Transverse colon (tissue), 4 donors: ENCODE data around the gene ATP5MK. TPM values are rescaled to one million over a fixed set of nuclear protein-coding genes. Genes with fewer than 3 reads are reported as not detected.
"Not testable (repeated sequence)": the region's sequence is repeated elsewhere in the genome, so short reads cannot be mapped to it uniquely, and the experiment has no call there.

ENCODE experiments used
- DNase-seq: peaks from one replicate; pipeline ENCODE4 v3.0.0-alpha.2; 2019
- H3K27ac ChIP-seq, 4 donors: fragments of 200-600 bp; sonication (generic); 2 replicates each; pipeline ENCODE4 v1.5.1; 2016 to 2018; ENCODE audit warnings: inconsistent platforms in 4 of 4
- H3K27me3 ChIP-seq: fragments of 200-600 bp; sonication (generic); 2 replicates; pipeline ENCODE4 v1.5.1; 2017; ENCODE audit warnings: inconsistent platforms
- H3K36me3 ChIP-seq, 4 donors: fragments of 200-600 bp; sonication (generic); 2 replicates each; pipeline ENCODE4 v1.5.1; 2017 to 2019; ENCODE audit warnings: inconsistent platforms in 4 of 4
- H3K4me1 ChIP-seq, 4 donors: fragments of 200-600 bp; sonication (generic); 2 replicates each; pipeline ENCODE4 v1.5.1; 2017 to 2020; ENCODE audit warnings: inconsistent platforms in 4 of 4
- H3K4me3 ChIP-seq, 4 donors: fragments of 200-600 bp; sonication (generic); 1 replicate in 1 of 4; 2 replicates in 3 of 4; pipeline versions ENCODE4 v1.5.1 to v1.6.1; 2017 to 2019; ENCODE audit warnings: inconsistent platforms in 4 of 4
- H3K9me3 ChIP-seq, 2 donors: fragments of 200-600 bp; sonication (generic); 2 replicates each; pipeline ENCODE4 v1.5.1; 2017 to 2019; ENCODE audit warnings: inconsistent platforms in 2 of 2
- CTCF ChIP-seq, 5 experiments: fragments of 200-600 bp in 3 of 5; fragments of 450-650 bp in 2 of 5; sonication (generic) in 3 of 5; IDR thresholded peaks; 1 replicate in 2 of 5; 2 replicates in 3 of 5; pipeline ENCODE4 v1.5.1; 2016 to 2017; ENCODE audit warnings: antibody characterized with exemption in 5 of 5, inconsistent platforms in 3 of 5, mild to moderate bottlenecking in 2 of 5, moderate library complexity in 1 of 5
- EP300 ChIP-seq: sonication (generic); formaldehyde crosslinking; IDR thresholded peaks from one replicate; pipeline ENCODE4 v1.6.1; 2017; ENCODE audit warnings: antibody characterized with exemption, low read depth
- POLR2A ChIP-seq: fragments of 450-650 bp; IDR thresholded peaks from one replicate; pipeline ENCODE4 v1.6.1; 2016; ENCODE audit warnings: antibody characterized with exemption, mild to moderate bottlenecking, moderate library complexity
- POLR2AphosphoS5 ChIP-seq, 3 donors: sonication (generic); formaldehyde crosslinking; IDR thresholded peaks; one replicate each; pipeline ENCODE4 v1.6.1; 2016; ENCODE audit warnings: antibody characterized with exemption in 3 of 3
- WGBS, 2 donors: methylation state at CpG; one replicate each; pipeline ENCODE4 v1.1.5; 2018; ENCODE audit warnings: low coverage in 1 of 2; 5-methylcytosine and 5-hydroxymethylcytosine counted together
- in situ Hi-C, 4 donors: fragments of 200-750 bp; cut with MboI; loops; one replicate each; pipeline versions ENCODE4 v1.15.0 to v1.15.1; 2017; ENCODE audit warnings: low sequenced_read_pairs in 3 of 4, low pct_ligation_motif_present in 1 of 4, low pct_unique_long_range_greater_than_20kb in 1 of 4
- intact Hi-C: fragments of 100-400 bp; cut with DNase I; formaldehyde crosslinking; loops from one replicate; pipeline ENCODE4 v1.15.1; 2023; ENCODE audit warnings: low total_unique reads
- total RNA-seq, 4 donors: library from RNA; depleted of rRNA; stranded (reverse); fragments of >200 nt; gene quantifications; one replicate each; pipeline ENCODE4 v1.1.0, GENCODE V29; 2016

ATP5MK gene
- total RNA-seq, 4 donors from 2014 or later = 13.7 to 415 (median 216) TPM

- WGBS, 2 donors = 39 to 52% methylated on average over 4 to 10 of the region's 10 CpGs
- intact Hi-C loops = no loop called here
- Histone ChIP-seq H3K27me3 (no peaks in the 10 kb centered on the region), H3K36me3 (no peaks in the 10 kb centered on the region), H3K4me3 (peak overlapping the region; percentile 90 to 97 (median 96)), H3K27ac (peak overlapping the region; percentile 93 to 97 (median 94)), H3K9me3 (no peaks in the 10 kb centered on the region), H3K4me1 (peaks cover 10 to 31% (median 23%) of the 10 kb centered on the region in 4 donors)
- TF ChIP-seq POLR2A (no peak), EP300 (no peak), CTCF (IDR thresholded peaks at IDR 0.05) (no peak), POLR2AphosphoS5 (IDR thresholded peaks at IDR 0.05) (no peak)
- in situ Hi-C loops = no loop called here
- DNase-seq = no peak
Observed at GRCh38 chr10:103367379-103367781, 28.9 kb downstream of the ATP5MK start.

GRCh38 chr10:103360791-103361190 is 35.5 kb downstream of the ATP5MK start:
- H3K4me1 ChIP-seq, H3K9me3 ChIP-seq, H3K36me3 ChIP-seq, DNase-seq, H3K27ac ChIP-seq, H3K27me3 ChIP-seq, in situ Hi-C loops, H3K4me3 ChIP-seq, intact Hi-C loops: not testable (repeated sequence)
- WGBS, 2 donors = 90% methylated on average over 9 of the region's 9 CpGs; no CpG with 5 or more reads in 1 of the 2 donors

GRCh38 chr10:103359493-103359892 is 36.8 kb downstream of the ATP5MK start:
- WGBS, 2 donors = 60 to 87% methylated on average over 1 to 4 of the region's 4 CpGs

GRCh38 chr10:103355906-103356599 is 40.2 kb downstream of the ATP5MK start:
- TF ChIP-seq CTCF (IDR thresholded peaks at IDR 0.05) (no peak), POLR2AphosphoS5 (IDR thresholded peaks at IDR 0.05) (no peak), POLR2A (no peak), EP300 (no peak)
- Histone ChIP-seq H3K9me3 (no peaks in the 10 kb centered on the region), H3K36me3 (no peaks in the 10 kb centered on the region), H3K4me1 (peaks cover 0 to 5% (median 2%) of the 10 kb centered on the region in 4 donors), H3K27me3 (no peaks in the 10 kb centered on the region), H3K4me3 (no peak overlapping the region), H3K27ac (no peak overlapping the region)
- WGBS, 2 donors = 81 to 86% methylated on average over 5 of the region's 5 CpGs
- in situ Hi-C loops (no loop called here), intact Hi-C loops (no loop called here)
- DNase-seq = no peak

More at GRCh38 chr10:103359493-103359892, 36.8 kb downstream of the ATP5MK start:
- H3K27ac ChIP-seq, H3K4me3 ChIP-seq, DNase-seq, H3K36me3 ChIP-seq, H3K27me3 ChIP-seq, intact Hi-C loops, in situ Hi-C loops, H3K4me1 ChIP-seq, H3K9me3 ChIP-seq: not testable (repeated sequence)

GRCh38 chr10:103354567-103354966 is 41.7 kb downstream of the ATP5MK start:
- in situ Hi-C loops, intact Hi-C loops, H3K9me3 ChIP-seq: not testable (repeated sequence)

GRCh38 chr10:103353281-103353680 is 43.0 kb downstream of the ATP5MK start:
- WGBS, 2 donors = 56% methylated on average over 2 of the region's 2 CpGs; no CpG with 5 or more reads in 1 of the 2 donors
- no peaks in the 10 kb centered on the region for H3K27me3 ChIP-seq

More at GRCh38 chr10:103354567-103354966, 41.7 kb downstream of the ATP5MK start:
- 90 to 91% methylated on average over 3 to 4 of the region's 4 CpGs for WGBS, 2 donors
- H3K36me3 ChIP-seq, DNase-seq, H3K27ac ChIP-seq, H3K27me3 ChIP-seq, H3K4me3 ChIP-seq: not testable (repeated sequence)
- peaks cover 0 to 13% (median 8%) of the 10 kb centered on the region in 4 donors for H3K4me1 ChIP-seq

More at GRCh38 chr10:103353281-103353680, 43.0 kb downstream of the ATP5MK start:
- Histone ChIP-seq H3K27ac (no peak overlapping the region), H3K36me3 (no peaks in the 10 kb centered on the region), H3K9me3 (no peaks in the 10 kb centered on the region), H3K4me3 (no peak overlapping the region), H3K4me1 (peaks cover 0 to 19% (median 10%) of the 10 kb centered on the region in 4 donors)
- intact Hi-C loops = no loop called here
- no peak for DNase-seq
- in situ Hi-C loops = no loop called here
- TF ChIP-seq EP300 = no peak
- no peak for TF ChIP-seq CTCF (IDR thresholded peaks at IDR 0.05)
- TF ChIP-seq POLR2AphosphoS5 (IDR thresholded peaks at IDR 0.05) = no peak
- no peak for TF ChIP-seq POLR2A
